HEK293 (cell line): Measurements from ENCODE around the gene DDX23.
A peak's percentile ranks its signal among the peaks of the same experiment; 100 is the strongest.

Source experiments
- GLIS1 ChIP-seq: fragments of 450-650 bp; formaldehyde crosslinking; IDR thresholded peaks from 2 replicates; pipeline ENCODE4 v1.5.1; 2016; ENCODE audit warnings: missing biosample characterization, missing genetic modification characterization
- HOXC10 ChIP-seq: sonication (generic); formaldehyde crosslinking; IDR thresholded peaks from 2 replicates; pipeline ENCODE4 v1.8.1; 2023; ENCODE audit warnings: mild to moderate bottlenecking, missing genetic modification reagents
- OVOL3 ChIP-seq: fragments of 450-650 bp; formaldehyde crosslinking; IDR thresholded peaks from 2 replicates; pipeline ENCODE4 v1.5.1; 2016; ENCODE audit warnings: missing biosample characterization, missing genetic modification characterization
- RBAK ChIP-seq: fragments of 450-650 bp; formaldehyde crosslinking; IDR thresholded peaks from 2 replicates; pipeline ENCODE4 v1.5.1; 2016; ENCODE audit warnings: missing biosample characterization, missing genetic modification characterization
- REPIN1 ChIP-seq: fragments of 450-650 bp; formaldehyde crosslinking; IDR thresholded peaks from 2 replicates; pipeline ENCODE4 v1.5.1; 2017; ENCODE audit warnings: missing biosample characterization, missing genetic modification characterization, low read depth
- SCRT1 ChIP-seq: fragments of 450-650 bp; formaldehyde crosslinking; IDR thresholded peaks from 2 replicates; pipeline ENCODE4 v1.5.1; 2016; ENCODE audit warnings: missing biosample characterization, missing genetic modification characterization, borderline replicate concordance
- ZFP3 ChIP-seq: fragments of 450-650 bp; formaldehyde crosslinking; IDR thresholded peaks from 2 replicates; pipeline ENCODE4 v1.5.1; 2016; ENCODE audit warnings: low read depth, missing biosample characterization, missing genetic modification characterization
- ZNF175 ChIP-seq: fragments of 450-650 bp; formaldehyde crosslinking; IDR thresholded peaks from 2 replicates; pipeline ENCODE4 v1.5.1; 2016; ENCODE audit warnings: missing biosample characterization, missing genetic modification characterization
- ZNF223 ChIP-seq: fragments of 450-650 bp; formaldehyde crosslinking; IDR thresholded peaks from 2 replicates; pipeline ENCODE4 v1.5.1; 2016; ENCODE audit warnings: missing biosample characterization, missing genetic modification characterization
- ZNF311 ChIP-seq: fragments of 450-650 bp; formaldehyde crosslinking; IDR thresholded peaks from 2 replicates; pipeline ENCODE4 v1.5.1; 2017; ENCODE audit warnings: missing biosample characterization, missing genetic modification characterization, borderline replicate concordance
- ZNF350 ChIP-seq: fragments of 450-650 bp; formaldehyde crosslinking; IDR thresholded peaks from 2 replicates; pipeline ENCODE4 v1.5.0; 2017; ENCODE audit warnings: missing biosample characterization, mild to moderate bottlenecking, missing genetic modification characterization
- ZNF37A ChIP-seq: fragments of 450-650 bp; IDR thresholded peaks from 2 replicates; pipeline ENCODE4 v1.5.1; 2018; ENCODE audit warnings: missing biosample characterization, missing genetic modification characterization
- ZNF48 ChIP-seq: fragments of 450-650 bp; formaldehyde crosslinking; IDR thresholded peaks from 2 replicates; pipeline ENCODE4 v1.5.1; 2016; ENCODE audit warnings: missing biosample characterization, missing genetic modification characterization
- ZNF664 ChIP-seq: fragments of 450-650 bp; formaldehyde crosslinking; IDR thresholded peaks from 2 replicates; pipeline ENCODE4 v1.5.1; 2016; ENCODE audit warnings: missing biosample characterization, missing genetic modification characterization
- ZNF747 ChIP-seq: fragments of 450-650 bp; formaldehyde crosslinking; IDR thresholded peaks from 2 replicates; pipeline ENCODE4 v1.5.1; 2016; ENCODE audit warnings: missing biosample characterization, missing genetic modification characterization
- ZNF785 ChIP-seq: fragments of 450-650 bp; formaldehyde crosslinking; IDR thresholded peaks from 2 replicates; pipeline ENCODE4 v1.5.1; 2016; ENCODE audit warnings: missing biosample characterization, missing genetic modification characterization
- TF ChIP-seq, protein P1 (sequence below): fragments of 450-650 bp; formaldehyde crosslinking; conservative IDR thresholded peaks from 2 replicates; pipeline ENCODE4 v1.5.1; 2016; ENCODE audit warnings: low read depth, missing biosample characterization, missing genetic modification characterization
- TF ChIP-seq, protein P2 (sequence below): fragments of 450-650 bp; formaldehyde crosslinking; IDR thresholded peaks from 2 replicates; pipeline ENCODE4 v1.5.1; 2016; ENCODE audit warnings: missing biosample characterization, missing genetic modification characterization, low read depth
- TF ChIP-seq, protein P3 (sequence below): fragments of 450-650 bp; formaldehyde crosslinking; optimal IDR thresholded peaks from 2 replicates; pipeline ENCODE3; 2016; ENCODE audit warnings: missing biosample characterization, mild to moderate bottlenecking, missing genetic modification characterization
- TF ChIP-seq, protein P4 (sequence below): fragments of 450-650 bp; formaldehyde crosslinking; IDR thresholded peaks from 2 replicates; pipeline ENCODE4 v1.5.0; 2017; ENCODE audit warnings: missing biosample characterization, missing genetic modification characterization, borderline replicate concordance
- TF ChIP-seq, protein P5 (sequence below): fragments of 450-650 bp; formaldehyde crosslinking; conservative IDR thresholded peaks from 2 replicates; pipeline ENCODE4 v1.5.1; 2016; ENCODE audit warnings: low read depth, missing biosample characterization, missing genetic modification characterization
- TF ChIP-seq, protein P6 (sequence below): fragments of 450-650 bp; formaldehyde crosslinking; IDR thresholded peaks from 2 replicates; pipeline ENCODE4 v1.5.1; 2017; ENCODE audit warnings: missing biosample characterization, missing genetic modification characterization

The DDX23 gene

DNA sequence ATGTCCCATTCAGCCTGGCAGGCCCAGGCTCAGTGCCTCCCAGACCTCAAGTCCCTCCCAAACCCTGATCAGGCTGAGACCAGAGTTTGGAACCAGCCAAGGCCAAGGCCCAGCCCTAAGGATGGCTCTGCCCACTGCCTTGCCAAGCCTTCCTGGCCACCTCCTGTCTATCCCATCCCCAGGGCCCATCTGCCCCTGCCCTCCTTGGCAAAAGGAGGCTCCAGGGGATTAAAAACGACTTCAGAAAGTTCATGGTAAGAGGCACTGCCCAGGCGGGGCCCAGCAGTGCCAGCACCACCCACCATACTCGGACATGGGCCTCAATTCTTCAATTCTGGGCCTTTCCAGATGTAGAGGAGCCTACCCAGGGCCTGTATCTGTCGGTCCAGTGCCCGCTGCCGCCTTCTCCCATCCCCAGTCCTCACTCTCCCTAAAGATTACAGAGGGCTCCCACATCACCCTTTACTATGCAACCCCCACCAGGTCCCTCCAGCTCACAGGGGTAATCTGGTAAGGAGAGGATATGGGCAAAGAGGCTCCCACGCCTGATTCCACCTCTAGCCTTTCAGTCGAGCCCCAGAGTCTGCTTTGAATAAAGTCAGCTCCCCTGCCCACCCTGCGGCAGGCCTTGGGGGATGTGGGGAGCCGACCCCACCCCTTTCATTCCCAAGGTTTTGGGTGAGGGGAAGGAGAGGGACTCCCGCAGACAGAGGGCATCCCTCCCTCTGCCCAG lies 64.0 kb downstream of the DDX23 start (continued):
- TF ChIP-seq, protein P1, sequence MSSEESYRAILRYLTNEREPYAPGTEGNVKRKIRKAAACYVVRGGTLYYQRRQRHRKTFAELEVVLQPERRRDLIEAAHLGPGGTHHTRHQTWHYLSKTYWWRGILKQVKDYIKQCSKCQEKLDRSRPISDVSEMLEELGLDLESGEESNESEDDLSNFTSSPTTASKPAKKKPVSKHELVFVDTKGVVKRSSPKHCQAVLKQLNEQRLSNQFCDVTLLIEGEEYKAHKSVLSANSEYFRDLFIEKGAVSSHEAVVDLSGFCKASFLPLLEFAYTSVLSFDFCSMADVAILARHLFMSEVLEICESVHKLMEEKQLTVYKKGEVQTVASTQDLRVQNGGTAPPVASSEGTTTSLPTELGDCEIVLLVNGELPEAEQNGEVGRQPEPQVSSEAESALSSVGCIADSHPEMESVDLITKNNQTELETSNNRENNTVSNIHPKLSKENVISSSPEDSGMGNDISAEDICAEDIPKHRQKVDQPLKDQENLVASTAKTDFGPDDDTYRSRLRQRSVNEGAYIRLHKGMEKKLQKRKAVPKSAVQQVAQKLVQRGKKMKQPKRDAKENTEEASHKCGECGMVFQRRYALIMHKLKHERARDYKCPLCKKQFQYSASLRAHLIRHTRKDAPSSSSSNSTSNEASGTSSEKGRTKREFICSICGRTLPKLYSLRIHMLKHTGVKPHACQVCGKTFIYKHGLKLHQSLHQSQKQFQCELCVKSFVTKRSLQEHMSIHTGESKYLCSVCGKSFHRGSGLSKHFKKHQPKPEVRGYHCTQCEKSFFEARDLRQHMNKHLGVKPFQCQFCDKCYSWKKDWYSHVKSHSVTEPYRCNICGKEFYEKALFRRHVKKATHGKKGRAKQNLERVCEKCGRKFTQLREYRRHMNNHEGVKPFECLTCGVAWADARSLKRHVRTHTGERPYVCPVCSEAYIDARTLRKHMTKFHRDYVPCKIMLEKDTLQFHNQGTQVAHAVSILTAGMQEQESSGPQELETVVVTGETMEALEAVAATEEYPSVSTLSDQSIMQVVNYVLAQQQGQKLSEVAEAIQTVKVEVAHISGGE, result no peak
- TF ChIP-seq HOXC10 (CRISPR knock-in tag) (no peak), ZNF785 (tag by site-specific recombination) (no peak), ZNF37A (no peak), ZNF223 (tag by site-specific recombination) (no peak), ZNF747 (tag by site-specific recombination) (no peak), ZNF664 (tag by site-specific recombination) (no peak), REPIN1 (no peak), ZNF48 (no peak), RBAK (no peak), ZNF311 (no peak), ZFP3 (no peak), SCRT1 (tag by site-specific recombination) (no peak), GLIS1 (peak; percentile 29; the same call in 1 of the 2 replicates), ZNF350 (tag by site-specific recombination) (no peak), OVOL3 (tag by site-specific recombination) (no peak), ZNF175 (tag by site-specific recombination) (no peak)
- TF ChIP-seq, protein P2, sequence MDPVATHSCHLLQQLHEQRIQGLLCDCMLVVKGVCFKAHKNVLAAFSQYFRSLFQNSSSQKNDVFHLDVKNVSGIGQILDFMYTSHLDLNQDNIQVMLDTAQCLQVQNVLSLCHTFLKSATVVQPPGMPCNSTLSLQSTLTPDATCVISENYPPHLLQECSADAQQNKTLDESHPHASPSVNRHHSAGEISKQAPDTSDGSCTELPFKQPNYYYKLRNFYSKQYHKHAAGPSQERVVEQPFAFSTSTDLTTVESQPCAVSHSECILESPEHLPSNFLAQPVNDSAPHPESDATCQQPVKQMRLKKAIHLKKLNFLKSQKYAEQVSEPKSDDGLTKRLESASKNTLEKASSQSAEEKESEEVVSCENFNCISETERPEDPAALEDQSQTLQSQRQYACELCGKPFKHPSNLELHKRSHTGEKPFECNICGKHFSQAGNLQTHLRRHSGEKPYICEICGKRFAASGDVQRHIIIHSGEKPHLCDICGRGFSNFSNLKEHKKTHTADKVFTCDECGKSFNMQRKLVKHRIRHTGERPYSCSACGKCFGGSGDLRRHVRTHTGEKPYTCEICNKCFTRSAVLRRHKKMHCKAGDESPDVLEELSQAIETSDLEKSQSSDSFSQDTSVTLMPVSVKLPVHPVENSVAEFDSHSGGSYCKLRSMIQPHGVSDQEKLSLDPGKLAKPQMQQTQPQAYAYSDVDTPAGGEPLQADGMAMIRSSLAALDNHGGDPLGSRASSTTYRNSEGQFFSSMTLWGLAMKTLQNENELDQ, result no peak
- TF ChIP-seq, protein P3, sequence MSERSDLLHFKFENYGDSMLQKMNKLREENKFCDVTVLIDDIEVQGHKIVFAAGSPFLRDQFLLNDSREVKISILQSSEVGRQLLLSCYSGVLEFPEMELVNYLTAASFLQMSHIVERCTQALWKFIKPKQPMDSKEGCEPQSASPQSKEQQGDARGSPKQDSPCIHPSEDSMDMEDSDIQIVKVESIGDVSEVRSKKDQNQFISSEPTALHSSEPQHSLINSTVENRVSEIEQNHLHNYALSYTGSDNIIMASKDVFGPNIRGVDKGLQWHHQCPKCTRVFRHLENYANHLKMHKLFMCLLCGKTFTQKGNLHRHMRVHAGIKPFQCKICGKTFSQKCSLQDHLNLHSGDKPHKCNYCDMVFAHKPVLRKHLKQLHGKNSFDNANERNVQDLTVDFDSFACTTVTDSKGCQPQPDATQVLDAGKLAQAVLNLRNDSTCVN (tag by site-specific recombination), result no peak
- TF ChIP-seq, protein P4, sequence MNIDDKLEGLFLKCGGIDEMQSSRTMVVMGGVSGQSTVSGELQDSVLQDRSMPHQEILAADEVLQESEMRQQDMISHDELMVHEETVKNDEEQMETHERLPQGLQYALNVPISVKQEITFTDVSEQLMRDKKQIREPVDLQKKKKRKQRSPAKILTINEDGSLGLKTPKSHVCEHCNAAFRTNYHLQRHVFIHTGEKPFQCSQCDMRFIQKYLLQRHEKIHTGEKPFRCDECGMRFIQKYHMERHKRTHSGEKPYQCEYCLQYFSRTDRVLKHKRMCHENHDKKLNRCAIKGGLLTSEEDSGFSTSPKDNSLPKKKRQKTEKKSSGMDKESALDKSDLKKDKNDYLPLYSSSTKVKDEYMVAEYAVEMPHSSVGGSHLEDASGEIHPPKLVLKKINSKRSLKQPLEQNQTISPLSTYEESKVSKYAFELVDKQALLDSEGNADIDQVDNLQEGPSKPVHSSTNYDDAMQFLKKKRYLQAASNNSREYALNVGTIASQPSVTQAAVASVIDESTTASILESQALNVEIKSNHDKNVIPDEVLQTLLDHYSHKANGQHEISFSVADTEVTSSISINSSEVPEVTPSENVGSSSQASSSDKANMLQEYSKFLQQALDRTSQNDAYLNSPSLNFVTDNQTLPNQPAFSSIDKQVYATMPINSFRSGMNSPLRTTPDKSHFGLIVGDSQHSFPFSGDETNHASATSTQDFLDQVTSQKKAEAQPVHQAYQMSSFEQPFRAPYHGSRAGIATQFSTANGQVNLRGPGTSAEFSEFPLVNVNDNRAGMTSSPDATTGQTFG (tag by site-specific recombination), result no peak
- TF ChIP-seq, protein P5, sequence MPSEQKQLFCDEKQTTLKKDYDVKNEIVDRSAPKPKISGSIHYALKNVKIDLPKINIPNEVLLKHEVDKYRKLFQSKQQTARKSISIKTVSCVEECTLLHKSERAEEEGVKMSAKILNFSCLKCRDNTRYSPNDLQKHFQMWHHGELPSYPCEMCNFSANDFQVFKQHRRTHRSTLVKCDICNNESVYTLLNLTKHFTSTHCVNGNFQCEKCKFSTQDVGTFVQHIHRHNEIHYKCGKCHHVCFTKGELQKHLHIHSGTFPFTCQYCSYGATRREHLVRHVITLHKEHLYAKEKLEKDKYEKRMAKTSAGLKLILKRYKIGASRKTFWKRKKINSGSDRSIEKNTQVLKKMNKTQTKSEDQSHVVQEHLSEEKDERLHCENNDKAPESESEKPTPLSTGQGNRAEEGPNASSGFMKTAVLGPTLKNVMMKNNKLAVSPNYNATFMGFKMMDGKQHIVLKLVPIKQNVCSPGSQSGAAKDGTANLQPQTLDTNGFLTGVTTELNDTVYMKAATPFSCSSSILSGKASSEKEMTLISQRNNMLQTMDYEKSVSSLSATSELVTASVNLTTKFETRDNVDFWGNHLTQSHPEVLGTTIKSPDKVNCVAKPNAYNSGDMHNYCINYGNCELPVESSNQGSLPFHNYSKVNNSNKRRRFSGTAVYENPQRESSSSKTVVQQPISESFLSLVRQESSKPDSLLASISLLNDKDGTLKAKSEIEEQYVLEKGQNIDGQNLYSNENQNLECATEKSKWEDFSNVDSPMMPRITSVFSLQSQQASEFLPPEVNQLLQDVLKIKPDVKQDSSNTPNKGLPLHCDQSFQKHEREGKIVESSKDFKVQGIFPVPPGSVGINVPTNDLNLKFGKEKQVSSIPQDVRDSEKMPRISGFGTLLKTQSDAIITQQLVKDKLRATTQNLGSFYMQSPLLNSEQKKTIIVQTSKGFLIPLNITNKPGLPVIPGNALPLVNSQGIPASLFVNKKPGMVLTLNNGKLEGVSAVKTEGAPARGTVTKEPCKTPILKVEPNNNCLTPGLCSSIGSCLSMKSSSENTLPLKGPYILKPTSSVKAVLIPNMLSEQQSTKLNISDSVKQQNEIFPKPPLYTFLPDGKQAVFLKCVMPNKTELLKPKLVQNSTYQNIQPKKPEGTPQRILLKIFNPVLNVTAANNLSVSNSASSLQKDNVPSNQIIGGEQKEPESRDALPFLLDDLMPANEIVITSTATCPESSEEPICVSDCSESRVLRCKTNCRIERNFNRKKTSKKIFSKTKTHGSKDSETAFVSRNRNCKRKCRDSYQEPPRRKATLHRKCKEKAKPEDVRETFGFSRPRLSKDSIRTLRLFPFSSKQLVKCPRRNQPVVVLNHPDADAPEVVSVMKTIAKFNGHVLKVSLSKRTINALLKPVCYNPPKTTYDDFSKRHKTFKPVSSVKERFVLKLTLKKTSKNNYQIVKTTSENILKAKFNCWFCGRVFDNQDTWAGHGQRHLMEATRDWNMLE, result no peak
- TF ChIP-seq, protein P6, sequence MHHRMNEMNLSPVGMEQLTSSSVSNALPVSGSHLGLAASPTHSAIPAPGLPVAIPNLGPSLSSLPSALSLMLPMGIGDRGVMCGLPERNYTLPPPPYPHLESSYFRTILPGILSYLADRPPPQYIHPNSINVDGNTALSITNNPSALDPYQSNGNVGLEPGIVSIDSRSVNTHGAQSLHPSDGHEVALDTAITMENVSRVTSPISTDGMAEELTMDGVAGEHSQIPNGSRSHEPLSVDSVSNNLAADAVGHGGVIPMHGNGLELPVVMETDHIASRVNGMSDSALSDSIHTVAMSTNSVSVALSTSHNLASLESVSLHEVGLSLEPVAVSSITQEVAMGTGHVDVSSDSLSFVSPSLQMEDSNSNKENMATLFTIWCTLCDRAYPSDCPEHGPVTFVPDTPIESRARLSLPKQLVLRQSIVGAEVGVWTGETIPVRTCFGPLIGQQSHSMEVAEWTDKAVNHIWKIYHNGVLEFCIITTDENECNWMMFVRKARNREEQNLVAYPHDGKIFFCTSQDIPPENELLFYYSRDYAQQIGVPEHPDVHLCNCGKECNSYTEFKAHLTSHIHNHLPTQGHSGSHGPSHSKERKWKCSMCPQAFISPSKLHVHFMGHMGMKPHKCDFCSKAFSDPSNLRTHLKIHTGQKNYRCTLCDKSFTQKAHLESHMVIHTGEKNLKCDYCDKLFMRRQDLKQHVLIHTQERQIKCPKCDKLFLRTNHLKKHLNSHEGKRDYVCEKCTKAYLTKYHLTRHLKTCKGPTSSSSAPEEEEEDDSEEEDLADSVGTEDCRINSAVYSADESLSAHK (tag by site-specific recombination), result no peak
